Measurements from ENCODE around the gene NPRL2.

Gene NPRL2

DNA sequence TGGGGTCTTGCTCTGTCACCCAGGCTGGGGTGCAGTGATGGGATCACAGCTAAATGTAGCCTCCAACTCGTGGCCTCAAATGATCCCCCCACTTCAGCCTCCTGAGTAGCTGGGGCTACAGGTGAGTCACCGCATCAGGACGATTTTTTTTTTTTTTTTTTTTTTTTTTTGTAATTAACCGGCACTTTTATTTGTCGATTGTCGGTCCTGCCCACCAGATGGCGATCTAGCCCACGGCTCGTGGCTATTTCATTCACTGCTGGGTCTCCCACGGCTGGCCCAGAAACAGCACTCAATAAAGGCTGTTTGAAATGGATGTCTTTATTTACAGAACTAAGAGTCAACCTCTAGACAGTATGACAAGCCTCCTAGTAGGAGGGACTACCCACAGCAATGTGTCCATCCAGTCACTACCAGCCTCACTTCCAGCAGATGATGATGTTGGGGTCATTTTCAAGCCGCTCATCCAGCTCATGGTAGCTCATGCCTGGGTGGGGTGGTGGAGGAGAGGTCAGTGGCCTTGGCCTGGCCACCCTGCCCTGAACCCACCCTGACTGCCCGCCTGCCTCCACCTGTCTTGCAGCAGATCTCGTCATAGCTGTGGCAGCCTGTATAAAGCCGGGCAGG lies 3.3 kb downstream of the NPRL2 start:
- peaks cover 3% of the 10 kb centered on the region for H3K79me1 ChIP-seq (ENCODE audit: low read depth, low read length)
- H3K27ac ChIP-seq (replicated peaks; ENCODE audit: low read length): no peak overlapping the region
- no peak overlapping the region for H3K4me2 ChIP-seq (ENCODE audit: insufficient read depth, low read length, poor library complexity, severe bottlenecking)
- H3K4me1 ChIP-seq (ENCODE audit: control insufficient read depth in 2 of 2, insufficient read depth in 1 of 2, low read depth in 1 of 2, low read length in 2 of 2): peaks cover 13 to 16% of the 10 kb centered on the region in 2 donors
- H3K14ac ChIP-seq (ENCODE audit: low read length): no peak overlapping the region
- H2AFZ ChIP-seq (ENCODE audit: low read length): no peak overlapping the region
- H3K9ac ChIP-seq (ENCODE audit: low read depth, low read length, poor library complexity): no peak overlapping the region
- no peak overlapping the region for H3K18ac ChIP-seq (ENCODE audit: low read length)
- no peak overlapping the region for H3K4me3 ChIP-seq (ENCODE audit: low read length in 2 of 2)
- no peak overlapping the region for H3K23ac ChIP-seq (ENCODE audit: low read depth, low read length, poor library complexity)
- no peaks in the 10 kb centered on the region for H3K9me3 ChIP-seq (replicated peaks in 1 of 2; ENCODE audit: control insufficient read depth in 2 of 2, insufficient read depth in 1 of 2, low read depth in 1 of 2, low read length in 2 of 2)
- peaks cover 0 to 37% (median 17%) of the 10 kb centered on the region in 3 experiments for H3K27me3 ChIP-seq (ENCODE audit: control insufficient read depth in 3 of 3, insufficient read depth in 3 of 3, low read depth in 1 of 3, low read length in 3 of 3)
- WGBS, 2 donors (ENCODE audit: extremely low coverage in 2 of 2, insufficient read length in 2 of 2, insufficient replicate concordance in 1 of 2): no CpG with 5 or more reads among the region's 14 CpGs
- H2BK15ac ChIP-seq (ENCODE audit: low read length): no peak overlapping the region
- no peak overlapping the region for H2BK5ac ChIP-seq (ENCODE audit: low read length)
- H3K4ac ChIP-seq (ENCODE audit: low read length): no peak overlapping the region
- H2BK12ac ChIP-seq (ENCODE audit: low read length): no peak overlapping the region
- no peak overlapping the region for H2AK5ac ChIP-seq (ENCODE audit: low read depth, low read length)
- peak; percentile 63 for DNase-seq (ENCODE audit: low spot score)
- H3K36me3 ChIP-seq (replicated peaks in 1 of 2; ENCODE audit: control insufficient read depth in 2 of 2, insufficient read depth in 2 of 2, low read length in 2 of 2): peaks cover 13 to 16% of the 10 kb centered on the region in 2 donors
- H4K8ac ChIP-seq (ENCODE audit: low read depth, low read length): no peak overlapping the region
- no peak overlapping the region for H4K91ac ChIP-seq (ENCODE audit: low read depth, low read length, poor library complexity)
- H2BK120ac ChIP-seq (ENCODE audit: low read depth, low read length): no peak overlapping the region

- Histone ChIP-seq H3K4me1 (ENCODE audit: control insufficient read depth in 2 of 2, insufficient read depth in 1 of 2, low read depth in 1 of 2, low read length in 2 of 2) (peaks cover 7 to 10% of the 10 kb centered on the region in 2 donors), H3K14ac (ENCODE audit: low read length) (peak within 1 kb of the TSS; percentile 73), H3K9me3 (replicated peaks in 1 of 2; ENCODE audit: control insufficient read depth in 2 of 2, insufficient read depth in 1 of 2, low read depth in 1 of 2, low read length in 2 of 2) (no peaks in the 10 kb centered on the region), H3K27ac (replicated peaks; ENCODE audit: low read length) (no peak within 1 kb of the TSS), H2BK5ac (ENCODE audit: low read length) (peak within 1 kb of the TSS; percentile 21), H2BK15ac (ENCODE audit: low read length) (peak within 1 kb of the TSS; percentile 15), H3K9ac (ENCODE audit: low read depth, low read length, poor library complexity) (no peak within 1 kb of the TSS), H2AFZ (ENCODE audit: low read length) (peak within 1 kb of the TSS; percentile 78), H2BK12ac (ENCODE audit: low read length) (no peak within 1 kb of the TSS), H3K27me3 (ENCODE audit: control insufficient read depth in 3 of 3, insufficient read depth in 3 of 3, low read depth in 1 of 3, low read length in 3 of 3) (peaks cover 4 to 53% (median 33%) of the 10 kb centered on the region in 3 experiments), H4K91ac (ENCODE audit: low read depth, low read length, poor library complexity) (no peak within 1 kb of the TSS), H3K23ac (ENCODE audit: low read depth, low read length, poor library complexity) (no peak within 1 kb of the TSS), H2BK120ac (ENCODE audit: low read depth, low read length) (no peak within 1 kb of the TSS), H3K4me3 (ENCODE audit: low read length in 2 of 2) (peak within 1 kb of the TSS; percentile 15 to 73), H3K18ac (ENCODE audit: low read length) (peak within 1 kb of the TSS; percentile 84), H3K79me1 (ENCODE audit: low read depth, low read length) (no peaks in the 10 kb centered on the region), H4K8ac (ENCODE audit: low read depth, low read length) (no peak within 1 kb of the TSS), H3K4me2 (ENCODE audit: insufficient read depth, low read length, poor library complexity, severe bottlenecking) (peak within 1 kb of the TSS; percentile 96), H2AK5ac (ENCODE audit: low read depth, low read length) (no peak within 1 kb of the TSS), H3K4ac (ENCODE audit: low read length) (no peak within 1 kb of the TSS), H3K36me3 (replicated peaks in 1 of 2; ENCODE audit: control insufficient read depth in 2 of 2, insufficient read depth in 2 of 2, low read length in 2 of 2) (peaks cover 13 to 16% of the 10 kb centered on the region in 2 donors)
- DNase-seq (ENCODE audit: low spot score): peak; percentile 68
- no CpG with 5 or more reads among the region's 45 CpGs for WGBS, 2 donors (ENCODE audit: extremely low coverage in 2 of 2, insufficient read length in 2 of 2, insufficient replicate concordance in 1 of 2)
Observed at GRCh38 chr3:50345586-50346234, 4.9 kb downstream of the NPRL2 start, which contains the start of gene ZMYND10. Gene ZMYND10 (minus strand): TSS chr3:50345732. CDS start chr3:50345579, 153 bp downstream.

DNA sequence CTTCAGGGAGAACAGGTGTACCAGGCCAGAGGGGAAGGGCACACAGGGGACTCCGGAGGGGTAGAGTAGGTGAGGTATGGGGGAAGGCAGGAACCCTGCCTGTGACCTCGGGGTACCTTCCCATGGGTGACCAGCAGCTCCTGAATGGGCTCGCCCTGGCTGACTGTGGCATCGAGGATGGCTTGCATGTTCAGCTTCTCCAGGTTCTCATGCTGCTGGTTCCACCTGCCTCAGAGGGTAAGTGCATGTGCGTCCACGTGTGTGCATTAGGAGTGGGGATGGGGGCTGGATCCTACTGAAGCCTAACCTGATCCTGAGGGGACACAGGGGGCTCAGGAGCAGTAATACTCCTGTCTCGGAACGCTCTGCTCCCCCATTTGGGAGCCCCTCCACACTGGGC lies 5.6 kb downstream of the NPRL2 start:
- peak overlapping the region; percentile 15 for H2BK15ac ChIP-seq (ENCODE audit: low read length)
- H3K36me3 ChIP-seq (replicated peaks in 1 of 2; ENCODE audit: control insufficient read depth in 2 of 2, insufficient read depth in 2 of 2, low read length in 2 of 2): peaks cover 13 to 16% of the 10 kb centered on the region in 2 donors
- H3K9me3 ChIP-seq (replicated peaks in 1 of 2; ENCODE audit: control insufficient read depth in 2 of 2, insufficient read depth in 1 of 2, low read depth in 1 of 2, low read length in 2 of 2): peaks cover 0 to 3% of the 10 kb centered on the region in 2 donors
- no peak overlapping the region for H3K27ac ChIP-seq (replicated peaks; ENCODE audit: low read length)
- no peak for DNase-seq (ENCODE audit: low spot score)
- peak overlapping the region; percentile 21 for H2BK5ac ChIP-seq (ENCODE audit: low read length)
- H3K9ac ChIP-seq (ENCODE audit: low read depth, low read length, poor library complexity): no peak overlapping the region
- H4K91ac ChIP-seq (ENCODE audit: low read depth, low read length, poor library complexity): no peak overlapping the region
- H2BK12ac ChIP-seq (ENCODE audit: low read length): no peak overlapping the region
- no peak overlapping the region for H3K4me3 ChIP-seq (ENCODE audit: low read length in 2 of 2)
- H2AFZ ChIP-seq (ENCODE audit: low read length): peak overlapping the region; percentile 78
- H3K18ac ChIP-seq (ENCODE audit: low read length): peak overlapping the region; percentile 84
- no CpG with 5 or more reads among the region's 8 CpGs for WGBS, 2 donors (ENCODE audit: extremely low coverage in 2 of 2, insufficient read length in 2 of 2, insufficient replicate concordance in 1 of 2)
- peaks cover 3 to 10% of the 10 kb centered on the region in 2 donors for H3K4me1 ChIP-seq (ENCODE audit: control insufficient read depth in 2 of 2, insufficient read depth in 1 of 2, low read depth in 1 of 2, low read length in 2 of 2)
- no peak overlapping the region for H2AK5ac ChIP-seq (ENCODE audit: low read depth, low read length)
- H3K27me3 ChIP-seq (ENCODE audit: control insufficient read depth in 3 of 3, insufficient read depth in 3 of 3, low read depth in 1 of 3, low read length in 3 of 3): peaks cover 11 to 60% (median 40%) of the 10 kb centered on the region in 3 experiments
- no peaks in the 10 kb centered on the region for H3K79me1 ChIP-seq (ENCODE audit: low read depth, low read length)
- no peak overlapping the region for H2BK120ac ChIP-seq (ENCODE audit: low read depth, low read length)
- H3K23ac ChIP-seq (ENCODE audit: low read depth, low read length, poor library complexity): no peak overlapping the region
- H3K4ac ChIP-seq (ENCODE audit: low read length): no peak overlapping the region
- peak overlapping the region; percentile 96 for H3K4me2 ChIP-seq (ENCODE audit: insufficient read depth, low read length, poor library complexity, severe bottlenecking)
- H4K8ac ChIP-seq (ENCODE audit: low read depth, low read length): no peak overlapping the region
- no peak overlapping the region for H3K14ac ChIP-seq (ENCODE audit: low read length)
